HG02938 (cell line): ENCODE results near the gene SRRT.
"Not testable (repeated sequence)": the region's sequence is repeated elsewhere in the genome, so short reads cannot be mapped to it uniquely, and the experiment has no call there.

Experiments used
- ATAC-seq: cut with Tn5 transposase; IDR thresholded peaks from one replicate; pipeline ENCODE4 v1.9.1; 2021; ENCODE audit warnings: mild to moderate bottlenecking, moderate library complexity; ENCODE audit not compliant: unreplicated experiment

SRRT gene

GRCh38 chr7:100893318-100893895 lies 18.5 kb downstream of the SRRT start:
- no peak for ATAC-seq

GRCh38 chr7:100893910-100894721 lies 19.2 kb downstream of the SRRT start:
- no peak for ATAC-seq

- ATAC-seq = no peak
Observed at GRCh38 chr7:100894860-100895700, 20.2 kb downstream of the SRRT start.

- ATAC-seq = no peak
Observed at GRCh38 chr7:100895701-100895955, 20.7 kb downstream of the SRRT start, which contains the start of gene ACHE. Gene ACHE (minus strand): TSS chr7:100895888. CDS start chr7:100894232, 1,656 bp downstream.

GRCh38 chr7:100895956-100896731 lies 21.2 kb downstream of the SRRT start:
- ATAC-seq = no peak

- ATAC-seq = no peak
Observed at GRCh38 chr7:100896732-100897608, 22.1 kb downstream of the SRRT start.

GRCh38 chr7:100897772-100898454 lies 23.0 kb downstream of the SRRT start:
- ATAC-seq = no peak

- ATAC-seq = no peak
Observed at GRCh38 chr7:100899432-100899831, 24.5 kb downstream of the SRRT start.

GRCh38 chr7:100900978-100901377 lies 26.1 kb downstream of the SRRT start:
- no peak for ATAC-seq

GRCh38 chr7:100901921-100902332 lies 27.0 kb downstream of the SRRT start:
- ATAC-seq = no peak

GRCh38 chr7:100902638-100903037 lies 27.7 kb downstream of the SRRT start:
- no peak for ATAC-seq

GRCh38 chr7:100908512-100908911 lies 33.6 kb downstream of the SRRT start:
- no peak for ATAC-seq

GRCh38 chr7:100910443-100910842 lies 35.5 kb downstream of the SRRT start:
- ATAC-seq = not testable (repeated sequence)

GRCh38 chr7:100911484-100911883 lies 36.6 kb downstream of the SRRT start:
- no peak for ATAC-seq

GRCh38 chr7:100914208-100914878 lies 39.4 kb downstream of the SRRT start:
- no peak for ATAC-seq

- ATAC-seq = no peak
Observed at GRCh38 chr7:100914879-100915447, 40.1 kb downstream of the SRRT start.

GRCh38 chr7:100919335-100919734 lies 44.4 kb downstream of the SRRT start:
- ATAC-seq = not testable (repeated sequence)

GRCh38 chr7:100919779-100920437 lies 45.0 kb downstream of the SRRT start:
- ATAC-seq = not testable (repeated sequence)
